ENCODE measurements around the gene CMYA5. TPM values are rescaled to one million over a fixed set of nuclear protein-coding genes. Genes with fewer than 3 reads are reported as not detected.

The CMYA5 gene
- total RNA-seq, 1 experiment from 2014 or later = 0.22 TPM

DNA sequence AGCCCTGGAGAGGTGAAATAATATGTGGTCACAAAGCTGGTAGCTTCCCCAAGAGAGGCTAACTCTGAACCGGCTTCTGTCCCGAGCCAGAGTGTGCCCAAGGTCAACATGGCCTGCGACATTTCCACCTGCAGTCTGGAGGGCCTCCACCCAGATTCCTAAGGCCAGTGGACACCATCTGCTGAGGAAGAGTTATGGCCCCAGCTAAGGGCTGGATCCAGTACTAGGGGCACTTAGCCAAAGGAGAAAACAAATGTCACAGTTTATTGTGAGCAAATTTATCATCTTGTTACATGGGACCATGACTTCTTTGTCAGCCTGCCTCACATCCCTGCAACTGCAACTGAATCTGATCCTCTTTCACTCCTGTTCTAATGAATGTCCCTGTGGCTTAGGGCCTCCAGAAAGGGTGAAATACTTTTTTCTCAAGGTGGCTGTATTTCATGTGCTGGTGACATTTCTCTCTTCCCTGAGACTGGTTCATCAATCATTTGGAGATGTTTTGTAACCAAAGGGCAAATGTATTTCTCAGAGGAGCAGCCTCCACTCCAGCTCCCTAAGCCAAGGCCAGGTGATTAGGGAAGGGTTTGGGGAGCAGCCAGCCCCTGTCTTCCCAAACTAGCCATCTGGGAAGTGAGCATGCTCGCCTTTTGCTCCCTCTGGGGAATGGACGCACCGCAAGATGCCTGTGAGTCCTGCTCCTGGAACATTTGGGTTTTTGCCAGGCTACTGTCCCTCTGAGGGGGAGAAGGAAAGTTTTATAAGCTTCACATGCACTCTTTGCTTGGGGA lies 148.3 kb downstream of the CMYA5 start:
- no peak for ATAC-seq
- Histone ChIP-seq H3K9me2 (ENCODE audit: insufficient read depth) (no peaks in the 10 kb centered on the region), H3K27ac (ENCODE audit: low read depth, low read length) (no peak overlapping the region), H3K79me2 (ENCODE audit: insufficient read depth, low read length) (no peaks in the 10 kb centered on the region), H2AFZ (ENCODE audit: low read depth, low read length, poor library complexity, severe bottlenecking) (no peak overlapping the region), H3K36me3 (ENCODE audit: control insufficient read depth in 1 of 2, insufficient read depth in 2 of 2, low read length in 2 of 2) (no peaks in the 10 kb centered on the region), H3K9me3 (ENCODE audit: control insufficient read depth in 1 of 2, insufficient read depth in 1 of 2, low read depth in 1 of 2, low read length in 2 of 2) (no peaks in the 10 kb centered on the region), H3K4me3 (replicated peaks in 1 of 2; ENCODE audit: low read depth in 1 of 2, low read length in 2 of 2) (no peak overlapping the region), H3K4me2 (ENCODE audit: low read length) (no peak overlapping the region), H3K4me1 (ENCODE audit: control insufficient read depth in 1 of 2, insufficient read depth in 2 of 2, low read length in 2 of 2) (no peaks in the 10 kb centered on the region), H4K20me1 (ENCODE audit: insufficient read depth) (no peaks in the 10 kb centered on the region), H3K9ac (ENCODE audit: low read length) (no peak overlapping the region), H3K27me3 (ENCODE audit: insufficient read depth, low read length) (peaks cover 6% of the 10 kb centered on the region; the same call in 1 of the 2 replicates)
- ChIA-PET POLR2A (no interaction called here), CTCF (no interaction called here), RAD21 (ENCODE audit: low non-redundant PET in 1 of 2, low total read pairs in 2 of 2, uncharacterized antibody in 2 of 2, unreplicated experiment in 2 of 2) (no interaction called here)
- TF ChIP-seq YY1 (IDR thresholded peaks at IDR 0.05; ENCODE audit: extremely low read depth, insufficient replicate concordance, low read depth, low read length) (no peak), CBX3 (IDR thresholded peaks at IDR 0.05; ENCODE audit: low read depth) (no peak), POLR2AphosphoS5 (IDR thresholded peaks at IDR 0.05; ENCODE audit: low read depth, low read length) (no peak), POLR2A (IDR thresholded peaks at IDR 0.05; ENCODE audit: borderline replicate concordance, extremely low read depth, insufficient read depth, insufficient read length) (no peak), CEBPB (IDR thresholded peaks at IDR 0.05; ENCODE audit: low read depth) (no peak), ELF1 (IDR thresholded peaks at IDR 0.05; ENCODE audit: borderline replicate concordance, low read depth) (no peak), EZH2 (IDR thresholded peaks at IDR 0.05) (no peak), ZNF274 (IDR thresholded peaks at IDR 0.05; ENCODE audit: low read depth, low read length) (no peak), ZFX (IDR thresholded peaks at IDR 0.05) (no peak), EZH2phosphoT487 (IDR thresholded peaks at IDR 0.05; ENCODE audit: borderline replicate concordance) (no peak), JUND (IDR thresholded peaks at IDR 0.05) (no peak), SP1 (IDR thresholded peaks at IDR 0.05; ENCODE audit: low read depth) (no peak)
- TF ChIP-seq, protein P1, sequence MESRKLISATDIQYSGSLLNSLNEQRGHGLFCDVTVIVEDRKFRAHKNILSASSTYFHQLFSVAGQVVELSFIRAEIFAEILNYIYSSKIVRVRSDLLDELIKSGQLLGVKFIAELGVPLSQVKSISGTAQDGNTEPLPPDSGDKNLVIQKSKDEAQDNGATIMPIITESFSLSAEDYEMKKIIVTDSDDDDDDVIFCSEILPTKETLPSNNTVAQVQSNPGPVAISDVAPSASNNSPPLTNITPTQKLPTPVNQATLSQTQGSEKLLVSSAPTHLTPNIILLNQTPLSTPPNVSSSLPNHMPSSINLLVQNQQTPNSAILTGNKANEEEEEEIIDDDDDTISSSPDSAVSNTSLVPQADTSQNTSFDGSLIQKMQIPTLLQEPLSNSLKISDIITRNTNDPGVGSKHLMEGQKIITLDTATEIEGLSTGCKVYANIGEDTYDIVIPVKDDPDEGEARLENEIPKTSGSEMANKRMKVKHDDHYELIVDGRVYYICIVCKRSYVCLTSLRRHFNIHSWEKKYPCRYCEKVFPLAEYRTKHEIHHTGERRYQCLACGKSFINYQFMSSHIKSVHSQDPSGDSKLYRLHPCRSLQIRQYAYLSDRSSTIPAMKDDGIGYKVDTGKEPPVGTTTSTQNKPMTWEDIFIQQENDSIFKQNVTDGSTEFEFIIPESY (IDR thresholded peaks at IDR 0.05; ENCODE audit: extremely low read depth, insufficient replicate concordance, low read length) = no peak
- TF ChIP-seq, protein P2, sequence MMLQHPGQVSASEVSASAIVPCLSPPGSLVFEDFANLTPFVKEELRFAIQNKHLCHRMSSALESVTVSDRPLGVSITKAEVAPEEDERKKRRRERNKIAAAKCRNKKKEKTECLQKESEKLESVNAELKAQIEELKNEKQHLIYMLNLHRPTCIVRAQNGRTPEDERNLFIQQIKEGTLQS (IDR thresholded peaks at IDR 0.05) = no peak
- intact Hi-C loops (cut with micrococcal nuclease) = no loop called here
- no TSS peak for BruUV-seq (replicated peaks)
- no peak for DNase-seq (ENCODE audit: low read depth, low spot score)

All from HCT116 (cell line).